ENCODE data around the gene MMP14.

- no peak for TF ChIP-seq CTCF (IDR thresholded peaks at IDR 0.05; ENCODE audit: poor library complexity)
- no peak for TF ChIP-seq EZH2 (IDR thresholded peaks at IDR 0.05; ENCODE audit: borderline replicate concordance)
These were observed 2.9 kb downstream of the MMP14 start for GRCh38 chr14:22839159-22839779.

Data from hepatocyte (in vitro differentiated cells).